ENCODE measurements around the gene LEAP2. TPM values are rescaled to one million over a fixed set of nuclear protein-coding genes. Genes with fewer than 3 reads are reported as not detected.

Gene LEAP2
- total RNA-seq, 1 experiment from 2014 or later = 1.4 TPM

- Mint-ChIP-seq H3K36me3 (ENCODE audit: insufficient read depth in 1 of 3, low read depth in 3 of 3) (no peaks in the 10 kb centered on the region), H3K27ac (no peak overlapping the region), H3K4me3 (no peak overlapping the region), H3K9me3 (no peaks in the 10 kb centered on the region), H3K4me1 (no peaks in the 10 kb centered on the region; a peak in 1 of 4 replicates), H3K27me3 (ENCODE audit: low read depth) (peaks cover 2% of the 10 kb centered on the region)
- H3T11ph ChIP-seq (ENCODE audit: low read length) = no peak overlapping the region
- H3K9me3 ChIP-seq (ENCODE audit: control insufficient read depth, low read depth, low read length) = no peaks in the 10 kb centered on the region
- H4K91ac ChIP-seq (ENCODE audit: insufficient read length, low read depth, low read length) = no peak overlapping the region
- no peak overlapping the region for H2BK20ac ChIP-seq (ENCODE audit: low read depth, low read length, poor library complexity, severe bottlenecking)
- H2BK120ac ChIP-seq (ENCODE audit: low read depth, low read length, poor library complexity, severe bottlenecking) = no peak overlapping the region
- H2AFZ ChIP-seq (ENCODE audit: low read length) = no peak overlapping the region
- no peak overlapping the region for H2BK12ac ChIP-seq (ENCODE audit: insufficient read length, low read depth, low read length)
- H3K4me1 ChIP-seq (ENCODE audit: insufficient read depth, low read length) = no peaks in the 10 kb centered on the region
- H3K4me2 ChIP-seq (ENCODE audit: insufficient read depth, insufficient read length, low read length) = no peak overlapping the region
- H3K79me2 ChIP-seq (ENCODE audit: insufficient read depth, low read length) = no peaks in the 10 kb centered on the region
- H3K27ac ChIP-seq (ENCODE audit: insufficient read length, low read depth, low read length) = no peak overlapping the region
- no peak overlapping the region for H3K18ac ChIP-seq (ENCODE audit: insufficient read length, low read depth, low read length)
- no peak overlapping the region for H2AK5ac ChIP-seq (ENCODE audit: insufficient read length, low read length)
- DNase-seq = no peak
- no peak overlapping the region for H2BK5ac ChIP-seq (ENCODE audit: insufficient read length, low read length)
- H4K20me1 ChIP-seq (ENCODE audit: control insufficient read depth, insufficient read depth, insufficient read length) = no peaks in the 10 kb centered on the region
- H3K23me2 ChIP-seq (ENCODE audit: insufficient read length, low read depth, low read length, poor library complexity, severe bottlenecking) = no peaks in the 10 kb centered on the region
- TF ChIP-seq CTCF (conservative IDR thresholded peaks at IDR 0.05) = no peak
- H3K9ac ChIP-seq (ENCODE audit: extremely low read depth, insufficient read length, low read length) = no peak overlapping the region
- no peaks in the 10 kb centered on the region for H3K27me3 ChIP-seq (ENCODE audit: insufficient read depth, low read length)
- H2BK15ac ChIP-seq (ENCODE audit: low read depth, low read length) = no peak overlapping the region
- no CpG with 5 or more reads among the region's 3 CpGs for WGBS (ENCODE audit: extremely low coverage, insufficient read length, low lambda C conversion rate)
- no peak overlapping the region for H4K5ac ChIP-seq (ENCODE audit: insufficient read length, low read depth, low read length)
- H3K14ac ChIP-seq (ENCODE audit: insufficient read depth, low read length) = no peak overlapping the region
- H3K23ac ChIP-seq (ENCODE audit: insufficient read length, low read depth, low read length) = no peak overlapping the region
- no peaks in the 10 kb centered on the region for H3K79me1 ChIP-seq (ENCODE audit: insufficient read depth, low read depth, low read length, poor library complexity, severe bottlenecking)
- H3K56ac ChIP-seq (ENCODE audit: insufficient read length, low read depth, low read length) = no peak overlapping the region
- H3K4ac ChIP-seq (ENCODE audit: low read depth, low read length) = no peak overlapping the region
- no peak overlapping the region for H4K8ac ChIP-seq (replicated peaks; ENCODE audit: insufficient read length, low read depth, low read length)
Measured at GRCh38 chr5:132840313-132840712, 33.2 kb upstream of the LEAP2 start.

Measured in H9 (cell line).